ENCODE results near the gene CCSER1. TPM values are rescaled to one million over a fixed set of nuclear protein-coding genes. Genes with fewer than 3 reads are reported as not detected.

Gene CCSER1
- total and polyA plus RNA-seq, 2 experiments from 2014 or later: 2.9 to 3.4 TPM

DNA sequence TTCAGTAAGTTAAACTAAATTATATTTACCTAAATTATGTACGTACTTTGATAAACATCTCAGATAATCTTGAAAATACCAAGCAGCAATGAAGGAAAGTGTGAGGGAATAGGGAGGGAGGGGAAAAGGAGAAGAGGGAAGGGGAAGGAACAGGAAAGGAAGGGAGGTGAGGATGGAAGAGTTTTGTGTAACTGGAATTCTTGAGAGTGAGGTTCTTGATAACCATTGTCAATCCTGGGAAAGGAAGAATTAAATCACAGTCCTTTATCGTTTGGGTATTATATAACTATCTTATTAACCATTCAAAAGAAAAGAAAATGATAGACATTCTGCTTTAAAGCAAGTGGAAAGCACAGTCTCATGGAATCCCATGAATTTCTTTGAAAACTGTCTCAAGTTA, 795.0 kb downstream of the CCSER1 start (continued):
- TF ChIP-seq, protein P1, sequence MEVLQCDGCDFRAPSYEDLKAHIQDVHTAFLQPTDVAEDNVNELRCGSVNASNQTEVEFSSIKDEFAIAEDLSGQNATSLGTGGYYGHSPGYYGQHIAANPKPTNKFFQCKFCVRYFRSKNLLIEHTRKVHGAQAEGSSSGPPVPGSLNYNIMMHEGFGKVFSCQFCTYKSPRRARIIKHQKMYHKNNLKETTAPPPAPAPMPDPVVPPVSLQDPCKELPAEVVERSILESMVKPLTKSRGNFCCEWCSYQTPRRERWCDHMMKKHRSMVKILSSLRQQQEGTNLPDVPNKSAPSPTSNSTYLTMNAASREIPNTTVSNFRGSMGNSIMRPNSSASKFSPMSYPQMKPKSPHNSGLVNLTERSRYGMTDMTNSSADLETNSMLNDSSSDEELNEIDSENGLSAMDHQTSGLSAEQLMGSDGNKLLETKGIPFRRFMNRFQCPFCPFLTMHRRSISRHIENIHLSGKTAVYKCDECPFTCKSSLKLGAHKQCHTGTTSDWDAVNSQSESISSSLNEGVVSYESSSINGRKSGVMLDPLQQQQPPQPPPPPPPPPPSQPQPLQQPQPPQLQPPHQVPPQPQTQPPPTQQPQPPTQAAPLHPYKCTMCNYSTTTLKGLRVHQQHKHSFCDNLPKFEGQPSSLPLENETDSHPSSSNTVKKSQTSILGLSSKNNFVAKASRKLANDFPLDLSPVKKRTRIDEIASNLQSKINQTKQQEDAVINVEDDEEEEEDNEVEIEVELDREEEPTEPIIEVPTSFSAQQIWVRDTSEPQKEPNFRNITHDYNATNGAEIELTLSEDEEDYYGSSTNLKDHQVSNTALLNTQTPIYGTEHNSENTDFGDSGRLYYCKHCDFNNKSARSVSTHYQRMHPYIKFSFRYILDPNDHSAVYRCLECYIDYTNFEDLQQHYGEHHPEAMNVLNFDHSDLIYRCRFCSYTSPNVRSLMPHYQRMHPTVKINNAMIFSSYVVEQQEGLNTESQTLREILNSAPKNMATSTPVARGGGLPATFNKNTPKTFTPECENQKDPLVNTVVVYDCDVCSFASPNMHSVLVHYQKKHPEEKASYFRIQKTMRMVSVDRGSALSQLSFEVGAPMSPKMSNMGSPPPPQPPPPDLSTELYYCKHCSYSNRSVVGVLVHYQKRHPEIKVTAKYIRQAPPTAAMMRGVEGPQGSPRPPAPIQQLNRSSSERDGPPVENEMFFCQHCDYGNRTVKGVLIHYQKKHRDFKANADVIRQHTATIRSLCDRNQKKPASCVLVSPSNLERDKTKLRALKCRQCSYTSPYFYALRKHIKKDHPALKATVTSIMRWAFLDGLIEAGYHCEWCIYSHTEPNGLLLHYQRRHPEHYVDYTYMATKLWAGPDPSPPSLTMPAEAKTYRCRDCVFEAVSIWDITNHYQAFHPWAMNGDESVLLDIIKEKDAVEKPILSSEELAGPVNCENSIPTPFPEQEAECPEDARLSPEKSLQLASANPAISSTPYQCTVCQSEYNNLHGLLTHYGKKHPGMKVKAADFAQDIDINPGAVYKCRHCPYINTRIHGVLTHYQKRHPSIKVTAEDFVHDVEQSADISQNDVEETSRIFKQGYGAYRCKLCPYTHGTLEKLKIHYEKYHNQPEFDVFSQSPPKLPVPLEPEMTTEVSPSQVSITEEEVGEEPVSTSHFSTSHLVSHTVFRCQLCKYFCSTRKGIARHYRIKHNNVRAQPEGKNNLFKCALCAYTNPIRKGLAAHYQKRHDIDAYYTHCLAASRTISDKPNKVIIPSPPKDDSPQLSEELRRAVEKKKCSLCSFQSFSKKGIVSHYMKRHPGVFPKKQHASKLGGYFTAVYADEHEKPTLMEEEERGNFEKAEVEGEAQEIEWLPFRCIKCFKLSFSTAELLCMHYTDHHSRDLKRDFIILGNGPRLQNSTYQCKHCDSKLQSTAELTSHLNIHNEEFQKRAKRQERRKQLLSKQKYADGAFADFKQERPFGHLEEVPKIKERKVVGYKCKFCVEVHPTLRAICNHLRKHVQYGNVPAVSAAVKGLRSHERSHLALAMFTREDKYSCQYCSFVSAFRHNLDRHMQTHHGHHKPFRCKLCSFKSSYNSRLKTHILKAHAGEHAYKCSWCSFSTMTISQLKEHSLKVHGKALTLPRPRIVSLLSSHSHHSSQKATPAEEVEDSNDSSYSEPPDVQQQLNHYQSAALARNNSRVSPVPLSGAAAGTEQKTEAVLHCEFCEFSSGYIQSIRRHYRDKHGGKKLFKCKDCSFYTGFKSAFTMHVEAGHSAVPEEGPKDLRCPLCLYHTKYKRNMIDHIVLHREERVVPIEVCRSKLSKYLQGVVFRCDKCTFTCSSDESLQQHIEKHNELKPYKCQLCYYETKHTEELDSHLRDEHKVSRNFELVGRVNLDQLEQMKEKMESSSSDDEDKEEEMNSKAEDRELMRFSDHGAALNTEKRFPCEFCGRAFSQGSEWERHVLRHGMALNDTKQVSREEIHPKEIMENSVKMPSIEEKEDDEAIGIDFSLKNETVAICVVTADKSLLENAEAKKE (CRISPR knock-in tag; IDR thresholded peaks at IDR 0.05): no peak
- TF ChIP-seq EZH2phosphoT487 (IDR thresholded peaks at IDR 0.05; ENCODE audit: unreplicated experiment) (no peak), JUNB (IDR thresholded peaks at IDR 0.05; ENCODE audit: unreplicated experiment) (no peak), CREB1 (CRISPR knock-in tag; IDR thresholded peaks at IDR 0.05; ENCODE audit: low read depth) (no peak)

DNA sequence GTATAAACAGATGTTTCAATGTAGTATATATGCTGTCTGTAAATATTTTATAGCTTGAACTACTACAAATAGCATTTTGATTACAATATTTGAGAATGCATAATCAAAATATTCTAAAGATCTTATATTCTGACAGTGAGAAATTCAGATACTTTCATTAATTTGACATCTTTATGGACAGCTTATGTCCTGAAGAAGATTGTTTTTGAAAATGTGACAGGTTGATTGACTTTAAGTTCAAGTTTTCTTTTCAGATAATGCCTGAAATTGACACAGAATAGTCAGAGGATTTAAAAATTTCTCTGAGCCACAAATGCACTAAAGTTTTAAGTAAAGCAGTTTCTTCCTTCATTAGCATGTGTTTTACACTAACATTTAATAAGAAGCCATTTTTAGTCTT, 799.8 kb downstream of the CCSER1 start:
- Mint-ChIP-seq H3K9me3 (no peaks in the 10 kb centered on the region), H3K27me3 (ENCODE audit: insufficient read depth, low read depth, poor library complexity) (no peaks in the 10 kb centered on the region), H3K36me3 (ENCODE audit: low read depth) (no peaks in the 10 kb centered on the region), H3K4me1 (no peaks in the 10 kb centered on the region), H3K27ac (no peak overlapping the region), H3K4me3 (no peak overlapping the region)
- no peaks in the 10 kb centered on the region for H3K9me2 ChIP-seq (ENCODE audit: insufficient read depth)
- H3K79me2 ChIP-seq (replicated peaks; ENCODE audit: insufficient read depth): no peaks in the 10 kb centered on the region
- H3K27ac ChIP-seq (ENCODE audit: low read depth): no peak overlapping the region
- H3F3A ChIP-seq (replicated peaks; ENCODE audit: low read depth): no peaks in the 10 kb centered on the region
- no peaks in the 10 kb centered on the region for H3K27me3 ChIP-seq (ENCODE audit: insufficient read depth)
- H3K36me3 ChIP-seq (ENCODE audit: insufficient read depth): no peaks in the 10 kb centered on the region
- no peaks in the 10 kb centered on the region for H3K4me1 ChIP-seq (ENCODE audit: insufficient read depth)
- DNase-seq (ENCODE audit: low spot score) (no peak), ATAC-seq (no peak)
- H3K4me2 ChIP-seq: no peak overlapping the region
- no peak overlapping the region for H3K4me3 ChIP-seq
- H2AFZ ChIP-seq: no peak overlapping the region
- H4K20me1 ChIP-seq (replicated peaks; ENCODE audit: insufficient read depth): no peaks in the 10 kb centered on the region
- TF ChIP-seq CREB1 (CRISPR knock-in tag; IDR thresholded peaks at IDR 0.05; ENCODE audit: low read depth) (no peak), EZH2 (IDR thresholded peaks at IDR 0.05; ENCODE audit: low read depth, unreplicated experiment) (no peak), REST (IDR thresholded peaks at IDR 0.05; ENCODE audit: unreplicated experiment) (no peak), EZH2phosphoT487 (IDR thresholded peaks at IDR 0.05; ENCODE audit: unreplicated experiment) (no peak), STAT1 (IDR thresholded peaks at IDR 0.05; ENCODE audit: unreplicated experiment) (no peak), CTCF (conservative IDR thresholded peaks at IDR 0.05; ENCODE audit: low read depth in 2 of 2) (no peak)
- TF ChIP-seq, protein P2, sequence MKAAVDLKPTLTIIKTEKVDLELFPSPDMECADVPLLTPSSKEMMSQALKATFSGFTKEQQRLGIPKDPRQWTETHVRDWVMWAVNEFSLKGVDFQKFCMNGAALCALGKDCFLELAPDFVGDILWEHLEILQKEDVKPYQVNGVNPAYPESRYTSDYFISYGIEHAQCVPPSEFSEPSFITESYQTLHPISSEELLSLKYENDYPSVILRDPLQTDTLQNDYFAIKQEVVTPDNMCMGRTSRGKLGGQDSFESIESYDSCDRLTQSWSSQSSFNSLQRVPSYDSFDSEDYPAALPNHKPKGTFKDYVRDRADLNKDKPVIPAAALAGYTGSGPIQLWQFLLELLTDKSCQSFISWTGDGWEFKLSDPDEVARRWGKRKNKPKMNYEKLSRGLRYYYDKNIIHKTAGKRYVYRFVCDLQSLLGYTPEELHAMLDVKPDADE (IDR thresholded peaks at IDR 0.05): no peak
